WI38 (cell line): ENCODE results near the gene C1QTNF7.

ENCODE experiments used
- H3K4me3 ChIP-seq: 2 replicates; pipeline ENCODE4 v1.5.1; 2011; ENCODE audit warnings: low read depth, mild to moderate bottlenecking, control low read depth, low read length
- TF ChIP-seq, protein P1 (sequence below): IDR thresholded peaks from 2 replicates; pipeline ENCODE4 v1.5.1; 2012; ENCODE audit warnings: low read depth, mild to moderate bottlenecking, control low read depth, low read length

C1QTNF7 gene, protein sequence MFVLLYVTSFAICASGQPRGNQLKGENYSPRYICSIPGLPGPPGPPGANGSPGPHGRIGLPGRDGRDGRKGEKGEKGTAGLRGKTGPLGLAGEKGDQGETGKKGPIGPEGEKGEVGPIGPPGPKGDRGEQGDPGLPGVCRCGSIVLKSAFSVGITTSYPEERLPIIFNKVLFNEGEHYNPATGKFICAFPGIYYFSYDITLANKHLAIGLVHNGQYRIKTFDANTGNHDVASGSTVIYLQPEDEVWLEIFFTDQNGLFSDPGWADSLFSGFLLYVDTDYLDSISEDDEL

DNA sequence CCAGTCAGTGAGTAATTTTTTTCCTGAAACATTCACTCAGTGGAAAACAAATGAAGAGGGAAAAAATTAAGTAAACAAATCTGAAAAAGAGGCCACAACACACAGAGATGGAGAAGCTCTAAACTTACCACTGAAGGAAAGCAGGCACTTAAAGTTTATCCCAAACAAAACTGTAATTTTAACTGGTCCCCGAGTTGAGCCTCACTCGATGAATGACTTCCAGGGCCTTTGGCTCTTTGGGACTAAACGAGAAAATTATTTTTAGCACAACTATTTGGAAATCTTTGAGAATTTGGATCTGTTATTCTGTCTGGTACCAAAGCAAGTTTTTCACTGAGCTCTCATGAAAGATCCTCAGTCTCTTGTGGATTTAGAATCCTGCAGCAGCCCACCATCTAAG, at the start of gene C1QTNF7:
TSS of gene C1QTNF7 (plus strand) at position 333 of the 400 bp plus-strand sequence. CDS start 7,711 bp downstream, outside the sequence.
- no peak within 1 kb of the TSS for H3K4me3 ChIP-seq
- TF ChIP-seq, protein P1, sequence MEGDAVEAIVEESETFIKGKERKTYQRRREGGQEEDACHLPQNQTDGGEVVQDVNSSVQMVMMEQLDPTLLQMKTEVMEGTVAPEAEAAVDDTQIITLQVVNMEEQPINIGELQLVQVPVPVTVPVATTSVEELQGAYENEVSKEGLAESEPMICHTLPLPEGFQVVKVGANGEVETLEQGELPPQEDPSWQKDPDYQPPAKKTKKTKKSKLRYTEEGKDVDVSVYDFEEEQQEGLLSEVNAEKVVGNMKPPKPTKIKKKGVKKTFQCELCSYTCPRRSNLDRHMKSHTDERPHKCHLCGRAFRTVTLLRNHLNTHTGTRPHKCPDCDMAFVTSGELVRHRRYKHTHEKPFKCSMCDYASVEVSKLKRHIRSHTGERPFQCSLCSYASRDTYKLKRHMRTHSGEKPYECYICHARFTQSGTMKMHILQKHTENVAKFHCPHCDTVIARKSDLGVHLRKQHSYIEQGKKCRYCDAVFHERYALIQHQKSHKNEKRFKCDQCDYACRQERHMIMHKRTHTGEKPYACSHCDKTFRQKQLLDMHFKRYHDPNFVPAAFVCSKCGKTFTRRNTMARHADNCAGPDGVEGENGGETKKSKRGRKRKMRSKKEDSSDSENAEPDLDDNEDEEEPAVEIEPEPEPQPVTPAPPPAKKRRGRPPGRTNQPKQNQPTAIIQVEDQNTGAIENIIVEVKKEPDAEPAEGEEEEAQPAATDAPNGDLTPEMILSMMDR = no peak

DNA sequence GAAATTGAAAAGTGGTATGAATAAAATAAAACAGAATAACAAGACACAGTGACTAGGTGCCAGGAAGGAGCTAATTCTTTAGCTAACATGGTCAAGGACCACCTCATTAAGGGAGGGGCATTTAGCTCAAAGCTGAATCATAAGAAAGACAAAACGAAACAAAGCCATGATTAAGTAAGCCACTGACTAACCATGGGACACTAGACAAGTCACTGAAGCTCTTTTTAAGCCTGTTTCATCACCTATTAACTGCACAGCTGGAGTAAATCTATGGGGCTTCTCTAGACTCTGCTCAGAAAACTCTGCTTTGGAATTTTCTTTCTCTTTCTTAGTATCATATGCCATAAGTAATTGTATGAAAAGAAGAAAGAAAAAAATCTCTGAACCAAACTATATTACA, 49.8 kb upstream of the C1QTNF7 start:
- H3K4me3 ChIP-seq = no peak overlapping the region
- TF ChIP-seq, protein P1 = no peak

DNA sequence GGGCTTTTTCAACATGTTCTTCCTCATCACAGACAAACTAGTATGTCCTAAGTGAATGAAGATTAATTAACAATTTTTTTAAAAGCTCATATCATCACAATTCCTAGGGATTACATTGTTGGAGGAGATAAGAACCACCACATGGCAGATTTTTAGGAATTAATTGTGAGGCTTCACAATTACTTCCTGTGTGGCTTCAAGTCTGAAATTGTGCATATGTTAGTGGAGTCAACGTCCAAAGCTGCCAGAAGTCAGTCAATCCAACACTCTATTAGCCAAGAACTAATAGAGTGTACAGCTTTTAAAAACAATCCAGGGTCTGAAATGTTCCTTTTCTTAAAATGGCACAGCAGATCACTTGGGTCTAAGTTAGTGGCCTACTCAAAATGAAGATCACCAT, 49.3 kb upstream of the C1QTNF7 start:
- TF ChIP-seq, protein P1 = no peak
- no peak overlapping the region for H3K4me3 ChIP-seq

DNA sequence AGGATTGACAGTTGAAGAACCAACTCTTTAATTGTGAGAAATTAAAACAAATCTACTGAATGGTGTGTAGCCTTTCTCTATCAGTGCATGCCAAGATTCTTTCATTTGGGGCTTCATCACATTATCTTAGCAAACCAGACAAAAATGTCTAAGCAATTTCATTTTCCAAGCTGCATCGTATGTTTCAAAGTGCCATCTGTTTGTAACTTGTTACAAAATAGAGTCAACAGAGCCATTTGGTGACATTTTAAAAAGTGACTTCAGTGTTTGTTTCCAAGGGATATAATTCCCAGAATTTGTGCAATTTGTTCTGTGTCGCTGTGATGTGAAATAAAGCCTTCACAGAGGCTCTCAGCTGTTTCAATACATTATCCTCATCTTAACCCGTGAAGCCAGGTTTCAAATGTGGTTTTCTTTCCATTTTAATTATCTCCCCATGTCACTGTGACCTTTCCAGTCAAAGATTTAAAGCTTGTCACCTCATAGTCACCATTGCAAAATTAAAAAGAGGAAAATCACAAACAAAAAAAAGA, 46.0 kb upstream of the C1QTNF7 start:
- TF ChIP-seq, protein P1 = no peak
- no peak overlapping the region for H3K4me3 ChIP-seq

DNA sequence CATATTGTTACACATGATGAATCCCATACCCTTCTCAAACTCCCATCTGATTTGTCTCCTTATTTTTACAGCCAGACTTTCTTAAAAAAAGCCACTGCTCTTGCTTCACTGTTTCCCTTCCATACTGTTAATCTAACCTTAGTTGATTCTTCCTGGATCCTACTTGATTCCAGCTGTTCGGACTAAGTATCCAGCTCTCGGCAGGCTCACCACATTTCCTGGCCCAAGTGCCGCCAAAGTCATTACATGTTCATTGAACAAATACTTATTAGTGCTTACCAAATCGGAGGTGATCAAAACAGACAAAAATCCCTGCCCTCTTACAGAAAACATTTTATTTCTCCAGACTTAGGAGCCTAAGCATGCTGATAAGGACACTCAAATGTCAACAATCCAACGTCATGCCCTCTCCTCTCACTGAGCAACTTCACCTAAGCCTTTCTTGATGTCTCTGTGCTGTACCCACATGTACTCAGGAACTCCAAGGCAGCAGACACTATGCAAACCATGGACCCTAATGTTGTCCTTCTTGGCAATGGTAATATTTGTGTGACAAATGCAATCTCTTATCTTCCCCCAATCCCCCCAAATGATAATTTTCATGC, 45.1 kb upstream of the C1QTNF7 start:
- no peak overlapping the region for H3K4me3 ChIP-seq
- TF ChIP-seq, protein P1 = no peak

DNA sequence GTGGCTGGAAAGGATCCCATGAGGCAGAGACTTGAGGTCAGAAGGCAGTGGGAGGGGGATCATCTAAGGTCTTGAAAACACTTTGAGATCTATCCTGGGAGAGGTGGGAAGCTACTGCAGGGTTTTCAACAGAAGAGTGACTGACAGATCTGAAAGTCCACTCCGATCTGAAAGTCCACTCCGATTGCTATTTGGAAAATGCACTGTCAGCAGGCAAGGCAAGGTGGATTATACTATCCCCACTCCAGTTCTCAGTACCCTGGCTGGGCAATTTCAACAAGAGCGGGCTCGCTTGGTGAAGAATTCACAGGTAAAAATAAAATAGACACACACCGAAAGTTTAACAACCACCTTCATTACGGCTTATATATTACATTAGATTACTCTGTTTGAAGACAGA, 42.3 kb upstream of the C1QTNF7 start:
- no peak overlapping the region for H3K4me3 ChIP-seq
- TF ChIP-seq, protein P1 = no peak

DNA sequence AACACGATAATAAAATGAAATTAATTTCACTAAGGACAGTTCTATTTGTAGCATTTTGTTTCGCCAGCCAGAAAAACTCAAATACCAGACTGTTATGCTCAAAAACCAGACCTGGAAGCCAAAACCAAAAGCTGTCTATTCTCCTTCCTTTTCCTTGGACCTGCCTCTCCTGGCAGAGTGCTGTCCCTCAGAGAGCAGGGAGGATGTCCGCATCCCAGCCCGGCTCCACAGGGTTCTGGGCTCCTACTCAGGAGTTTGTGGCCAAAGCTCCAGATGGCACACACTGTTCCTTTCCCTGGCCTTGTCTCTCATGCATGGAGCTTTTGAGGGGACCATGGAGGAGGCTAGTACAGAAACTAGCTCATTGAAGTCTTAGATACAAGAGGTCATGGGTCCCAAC, 41.9 kb upstream of the C1QTNF7 start:
- TF ChIP-seq, protein P1 = no peak

More for the DNA sequence above, 41.9 kb upstream of the C1QTNF7 start:
- H3K4me3 ChIP-seq = no peak overlapping the region
